Panc1 (cell line): Measurements from ENCODE around the gene UBE2G1.

Experiments
- POLR2AphosphoS5 ChIP-seq: IDR thresholded peaks from 2 replicates; pipeline ENCODE4 v1.6.1; 2012; ENCODE audit warnings: mild to moderate bottlenecking, low read depth, low read length, moderate library complexity
- TF ChIP-seq, protein P1 (sequence below): fragments of 450-650 bp; IDR thresholded peaks from 2 replicates; pipeline ENCODE4 v1.5.1; 2017; ENCODE audit warnings: mild to moderate bottlenecking
- TF ChIP-seq, protein P2 (sequence below), 2 experiments: IDR thresholded peaks; 2 replicates each; pipeline ENCODE4 v1.6.1; 2011 to 2012; ENCODE audit warnings: low read depth in 2 of 2, control low read depth in 1 of 2, low read length in 1 of 2, mild to moderate bottlenecking in 1 of 2, moderate library complexity in 1 of 2; ENCODE audit not compliant: insufficient read depth in 1 of 2

DNA sequence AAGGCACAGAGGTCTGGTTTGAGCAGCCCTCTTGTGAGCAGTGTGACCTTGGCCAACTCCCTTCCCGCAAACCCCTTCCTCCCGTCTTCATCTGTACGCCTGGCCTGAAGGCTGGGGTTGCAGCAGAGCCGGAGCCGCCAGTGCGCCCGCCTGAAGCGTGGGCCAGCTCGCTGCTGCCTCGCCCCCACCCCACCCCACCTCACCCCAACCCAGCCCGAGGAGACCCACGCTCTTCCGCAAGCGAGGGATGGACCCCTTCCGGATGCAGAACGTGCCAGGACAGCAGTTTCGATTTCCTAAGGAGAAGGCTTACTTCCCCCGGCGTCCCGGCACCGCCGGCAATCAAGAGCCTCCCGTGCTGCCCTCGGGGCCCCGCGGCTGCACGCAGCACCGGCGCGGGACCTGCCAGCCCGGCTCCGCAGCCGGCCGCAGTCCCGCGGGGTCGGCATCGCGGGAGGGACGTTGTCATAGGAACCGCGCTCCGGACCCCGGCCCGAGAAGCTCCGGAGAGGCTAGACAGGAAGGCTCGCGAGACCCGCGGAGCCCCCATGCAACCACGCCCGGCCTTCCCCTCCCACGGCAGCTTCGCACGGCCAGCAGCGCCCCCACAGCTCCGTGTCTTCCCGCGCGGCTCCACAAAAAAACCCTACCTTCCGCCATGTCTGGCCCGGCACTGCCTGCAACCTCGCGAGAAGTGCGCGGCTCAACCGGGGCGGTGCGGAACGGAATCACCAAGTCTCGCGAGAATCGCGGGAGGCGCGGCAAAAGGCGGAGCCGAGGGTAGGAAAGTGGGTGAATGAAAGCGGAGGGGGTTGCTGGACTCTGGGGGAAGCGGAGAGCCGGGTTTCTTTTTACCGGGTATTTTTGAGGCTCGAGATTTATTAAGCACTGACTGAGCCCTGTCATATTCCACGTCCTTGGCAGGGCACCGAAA is 102.9 kb downstream of the UBE2G1 start, which contains the start of gene ANKFY1:
- TF ChIP-seq, protein P1, sequence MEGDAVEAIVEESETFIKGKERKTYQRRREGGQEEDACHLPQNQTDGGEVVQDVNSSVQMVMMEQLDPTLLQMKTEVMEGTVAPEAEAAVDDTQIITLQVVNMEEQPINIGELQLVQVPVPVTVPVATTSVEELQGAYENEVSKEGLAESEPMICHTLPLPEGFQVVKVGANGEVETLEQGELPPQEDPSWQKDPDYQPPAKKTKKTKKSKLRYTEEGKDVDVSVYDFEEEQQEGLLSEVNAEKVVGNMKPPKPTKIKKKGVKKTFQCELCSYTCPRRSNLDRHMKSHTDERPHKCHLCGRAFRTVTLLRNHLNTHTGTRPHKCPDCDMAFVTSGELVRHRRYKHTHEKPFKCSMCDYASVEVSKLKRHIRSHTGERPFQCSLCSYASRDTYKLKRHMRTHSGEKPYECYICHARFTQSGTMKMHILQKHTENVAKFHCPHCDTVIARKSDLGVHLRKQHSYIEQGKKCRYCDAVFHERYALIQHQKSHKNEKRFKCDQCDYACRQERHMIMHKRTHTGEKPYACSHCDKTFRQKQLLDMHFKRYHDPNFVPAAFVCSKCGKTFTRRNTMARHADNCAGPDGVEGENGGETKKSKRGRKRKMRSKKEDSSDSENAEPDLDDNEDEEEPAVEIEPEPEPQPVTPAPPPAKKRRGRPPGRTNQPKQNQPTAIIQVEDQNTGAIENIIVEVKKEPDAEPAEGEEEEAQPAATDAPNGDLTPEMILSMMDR = no peak
- peak; percentile 94 for TF ChIP-seq POLR2AphosphoS5
- TF ChIP-seq, protein P2, sequence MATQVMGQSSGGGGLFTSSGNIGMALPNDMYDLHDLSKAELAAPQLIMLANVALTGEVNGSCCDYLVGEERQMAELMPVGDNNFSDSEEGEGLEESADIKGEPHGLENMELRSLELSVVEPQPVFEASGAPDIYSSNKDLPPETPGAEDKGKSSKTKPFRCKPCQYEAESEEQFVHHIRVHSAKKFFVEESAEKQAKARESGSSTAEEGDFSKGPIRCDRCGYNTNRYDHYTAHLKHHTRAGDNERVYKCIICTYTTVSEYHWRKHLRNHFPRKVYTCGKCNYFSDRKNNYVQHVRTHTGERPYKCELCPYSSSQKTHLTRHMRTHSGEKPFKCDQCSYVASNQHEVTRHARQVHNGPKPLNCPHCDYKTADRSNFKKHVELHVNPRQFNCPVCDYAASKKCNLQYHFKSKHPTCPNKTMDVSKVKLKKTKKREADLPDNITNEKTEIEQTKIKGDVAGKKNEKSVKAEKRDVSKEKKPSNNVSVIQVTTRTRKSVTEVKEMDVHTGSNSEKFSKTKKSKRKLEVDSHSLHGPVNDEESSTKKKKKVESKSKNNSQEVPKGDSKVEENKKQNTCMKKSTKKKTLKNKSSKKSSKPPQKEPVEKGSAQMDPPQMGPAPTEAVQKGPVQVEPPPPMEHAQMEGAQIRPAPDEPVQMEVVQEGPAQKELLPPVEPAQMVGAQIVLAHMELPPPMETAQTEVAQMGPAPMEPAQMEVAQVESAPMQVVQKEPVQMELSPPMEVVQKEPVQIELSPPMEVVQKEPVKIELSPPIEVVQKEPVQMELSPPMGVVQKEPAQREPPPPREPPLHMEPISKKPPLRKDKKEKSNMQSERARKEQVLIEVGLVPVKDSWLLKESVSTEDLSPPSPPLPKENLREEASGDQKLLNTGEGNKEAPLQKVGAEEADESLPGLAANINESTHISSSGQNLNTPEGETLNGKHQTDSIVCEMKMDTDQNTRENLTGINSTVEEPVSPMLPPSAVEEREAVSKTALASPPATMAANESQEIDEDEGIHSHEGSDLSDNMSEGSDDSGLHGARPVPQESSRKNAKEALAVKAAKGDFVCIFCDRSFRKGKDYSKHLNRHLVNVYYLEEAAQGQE (IDR thresholded peaks at IDR 0.05; ENCODE audit: insufficient read depth in 1 of 2, low read depth in 2 of 2, low read length in 1 of 2) = 0 out of 4 replicates have a peak, but pooled peaks of 1 of the 2 experiments have one; percentile 51
